ENCODE results near the gene RELN.

RELN gene

DNA sequence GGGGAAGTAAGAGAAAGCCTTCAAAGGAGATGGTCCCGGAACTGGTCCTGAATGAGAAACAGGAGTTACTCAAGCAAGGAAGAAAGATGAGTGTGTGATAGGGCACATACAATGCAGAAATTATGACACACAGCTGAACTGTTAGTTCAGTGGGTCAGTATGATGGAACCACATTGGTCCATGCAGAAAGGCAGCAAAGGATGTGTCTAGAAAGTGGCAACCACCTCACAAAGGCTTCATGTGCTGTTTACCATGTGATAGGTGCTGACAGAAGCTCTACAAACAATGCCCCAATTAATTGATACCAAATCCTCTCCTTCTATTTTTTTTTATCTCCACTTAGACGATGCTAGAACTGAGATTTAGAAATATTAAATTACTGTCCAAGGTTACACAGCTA lies 258.3 kb downstream of the RELN start:
- no peak for TF ChIP-seq CTCF (conservative IDR thresholded peaks at IDR 0.05)

DNA sequence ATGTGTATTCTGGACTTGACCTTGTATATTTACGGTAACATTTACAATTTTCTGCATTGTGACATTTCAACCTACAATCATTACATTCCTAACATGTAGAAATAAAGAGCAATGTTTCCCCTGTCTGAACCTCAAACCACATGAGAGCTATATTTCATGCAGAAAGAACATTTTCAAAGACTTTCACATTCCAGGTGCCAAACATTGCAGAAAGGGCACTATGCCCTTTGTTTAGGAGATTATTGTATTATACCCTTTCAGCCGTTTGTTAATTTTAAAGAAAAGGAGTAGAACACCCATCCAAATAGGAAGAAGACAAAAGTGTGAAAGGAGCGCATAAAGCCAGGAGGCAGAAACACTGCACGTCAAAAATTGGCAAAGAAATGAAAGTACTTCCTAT lies 260.4 kb downstream of the RELN start:
- TF ChIP-seq CTCF (conservative IDR thresholded peaks at IDR 0.05), result no peak
- H3K27ac ChIP-seq, result no peak overlapping the region

More for the DNA sequence above, 258.3 kb downstream of the RELN start:
- H3K27ac ChIP-seq, result no peak overlapping the region

DNA sequence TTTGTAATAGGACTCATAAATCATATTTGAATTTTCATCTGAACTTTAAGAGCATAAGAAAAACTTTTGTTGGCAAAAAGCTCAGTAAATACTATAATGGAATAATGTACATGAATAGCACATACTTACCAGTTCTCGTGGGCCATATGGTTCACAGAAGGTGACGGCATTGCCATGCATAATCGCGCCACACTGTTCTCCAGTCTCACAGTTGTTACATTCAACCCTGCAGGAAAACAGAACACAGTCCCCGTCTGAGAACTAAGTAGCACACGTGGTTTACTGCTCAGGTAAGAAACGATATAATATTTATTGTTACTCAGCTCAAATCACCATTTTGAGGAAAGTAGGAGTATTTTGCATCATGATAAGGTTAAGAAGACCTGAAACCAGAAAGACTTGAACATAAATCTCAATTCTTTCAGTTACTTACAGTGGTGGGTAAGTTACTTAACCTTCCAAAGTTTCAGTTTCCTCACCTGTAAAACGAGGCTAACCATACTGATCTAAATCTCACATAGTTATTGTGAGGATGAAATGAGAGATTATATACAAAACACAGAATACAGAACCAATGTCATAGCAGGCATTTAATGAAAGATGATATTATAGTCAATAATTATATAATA lies 261.4 kb downstream of the RELN start:
- TF ChIP-seq CTCF (conservative IDR thresholded peaks at IDR 0.05), result no peak
- H3K27ac ChIP-seq, result no peak overlapping the region

- H3K27ac ChIP-seq, result no peak overlapping the region
- TF ChIP-seq CTCF (conservative IDR thresholded peaks at IDR 0.05), result no peak
These were observed 270.4 kb downstream of the RELN start for GRCh38 chr7:103719070-103719469.

- no peak overlapping the region for H3K27ac ChIP-seq
- TF ChIP-seq CTCF (conservative IDR thresholded peaks at IDR 0.05), result no peak
These were observed 270.9 kb downstream of the RELN start for GRCh38 chr7:103718482-103719061.

DNA sequence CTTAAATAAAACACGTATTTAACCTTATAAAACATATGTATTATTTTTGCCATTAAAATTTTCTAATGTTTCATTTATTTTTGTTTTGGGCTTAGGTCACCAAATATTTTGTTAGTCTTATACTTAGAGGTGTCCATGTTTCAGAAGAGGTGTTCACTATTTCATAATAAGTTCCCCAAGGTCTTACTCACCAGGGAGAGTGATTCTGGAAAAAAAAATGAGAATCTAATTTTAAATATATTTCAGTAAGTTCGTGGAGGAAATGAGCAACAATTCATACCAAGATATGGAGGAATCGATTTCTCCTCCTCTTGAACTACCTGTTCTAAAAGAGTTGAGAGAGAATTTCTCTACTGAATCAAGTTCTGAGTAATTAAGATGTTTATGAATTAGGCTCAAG lies 271.9 kb downstream of the RELN start:
- no peak for TF ChIP-seq CTCF (conservative IDR thresholded peaks at IDR 0.05)
- no peak overlapping the region for H3K27ac ChIP-seq

GRCh38 chr7:103715376-103716120 lies 273.9 kb downstream of the RELN start:
- H3K27ac ChIP-seq, result no peak overlapping the region
- no peak for TF ChIP-seq CTCF (conservative IDR thresholded peaks at IDR 0.05)

Data from VCaP (cell line).